Lower leg skin (tissue), 4 donors: ENCODE measurements around the gene FAM149A. TPM values are rescaled to one million over a fixed set of nuclear protein-coding genes. Genes with fewer than 3 reads are reported as not detected.
A peak's percentile ranks its signal among the peaks of the same experiment; 100 is the strongest.

Experiments used
- DNase-seq, 2 donors: peaks; one replicate each; pipeline ENCODE4 v3.0.0-alpha.2; 2019; ENCODE audit warnings: low spot score in 2 of 2
- H3K4me3 ChIP-seq: fragments of 200-600 bp; sonication (generic); 2 replicates; pipeline ENCODE4 v1.5.1; 2017; ENCODE audit warnings: mild to moderate bottlenecking, low read depth; ENCODE audit not compliant: poor library complexity, severe bottlenecking
- CTCF ChIP-seq, 3 donors: fragments of 450-650 bp; IDR thresholded peaks; one replicate each; pipeline ENCODE4 v1.5.1; 2016; ENCODE audit warnings: antibody characterized with exemption in 3 of 3, mild to moderate bottlenecking in 3 of 3, moderate library complexity in 2 of 3
- POLR2A ChIP-seq, 2 donors: fragments of 450-650 bp; IDR thresholded peaks; one replicate each; pipeline ENCODE4 v1.6.1; 2016 to 2017; ENCODE audit warnings: antibody characterized with exemption in 2 of 2, mild to moderate bottlenecking in 1 of 2, moderate library complexity in 1 of 2
- WGBS, 2 donors: methylation state at CpG; one replicate each; pipeline ENCODE4 v1.1.5; 2018; 5-methylcytosine and 5-hydroxymethylcytosine counted together
- intact Hi-C: fragments of 100-400 bp; cut with DNase I; formaldehyde crosslinking; loops from one replicate; pipeline ENCODE4 v1.15.0; 2023; ENCODE audit warnings: low total_unique reads
- total RNA-seq, 4 donors: library from RNA; depleted of rRNA; stranded (reverse); fragments of >200 nt; gene quantifications; one replicate each; pipeline ENCODE4 v1.1.0, GENCODE V29; 2016

The FAM149A gene
- total RNA-seq, 4 donors from 2014 or later: 0.59 to 4.7 (median 2.7) TPM

- intact Hi-C loops: no loop called here
- no peak for TF ChIP-seq POLR2A (IDR thresholded peaks at IDR 0.05)
- TF ChIP-seq CTCF (IDR thresholded peaks at IDR 0.05): no peak
- no peak overlapping the region for H3K4me3 ChIP-seq
- 17 to 37% methylated on average over 14 of the region's 14 CpGs for WGBS, 2 donors
- DNase-seq: peak; percentile 66 to 91
These were observed 45.4 kb downstream of the FAM149A start for GRCh38 chr4:186149872-186150271.

- intact Hi-C loops: no loop called here
- WGBS, 2 donors: 92 to 95% methylated on average over 13 of the region's 13 CpGs
- H3K4me3 ChIP-seq: no peak overlapping the region
These were observed 46.4 kb downstream of the FAM149A start for GRCh38 chr4:186150926-186151325.

GRCh38 chr4:186151499-186151898, 47.0 kb downstream of the FAM149A start:
- no peak for DNase-seq
- WGBS, 2 donors: 88 to 92% methylated on average over 7 of the region's 7 CpGs
- intact Hi-C loops: no loop called here
- TF ChIP-seq CTCF (IDR thresholded peaks at IDR 0.05) (no peak), POLR2A (IDR thresholded peaks at IDR 0.05) (no peak)
- no peak overlapping the region for H3K4me3 ChIP-seq

More at GRCh38 chr4:186150926-186151325, 46.4 kb downstream of the FAM149A start:
- TF ChIP-seq POLR2A (IDR thresholded peaks at IDR 0.05) (no peak), CTCF (IDR thresholded peaks at IDR 0.05) (no peak)
- DNase-seq: no peak

GRCh38 chr4:186158021-186158813, 53.7 kb downstream of the FAM149A start:
- intact Hi-C loops: no loop called here
- no peak for DNase-seq
- no peak overlapping the region for H3K4me3 ChIP-seq
- TF ChIP-seq CTCF (IDR thresholded peaks at IDR 0.05): no peak
- TF ChIP-seq POLR2A (IDR thresholded peaks at IDR 0.05): no peak
- 73 to 81% methylated on average over 16 to 17 of the region's 17 CpGs for WGBS, 2 donors

GRCh38 chr4:186158966-186159365, 54.5 kb downstream of the FAM149A start:
- no peak for TF ChIP-seq CTCF (IDR thresholded peaks at IDR 0.05)
- no peak for TF ChIP-seq POLR2A (IDR thresholded peaks at IDR 0.05)
- WGBS, 2 donors: 85 to 87% methylated on average over 5 of the region's 5 CpGs
- DNase-seq: no peak
- no peak overlapping the region for H3K4me3 ChIP-seq
- intact Hi-C loops: no loop called here
